GM04504 (cell line): ENCODE results near the gene SPATA1.
"Not testable (repeated sequence)": the region's sequence is repeated elsewhere in the genome, so short reads cannot be mapped to it uniquely, and the experiment has no call there.

ENCODE experiments used
- DNase-seq: peaks from one replicate; pipeline ENCODE4 v3.0.0-alpha.2; 2012; ENCODE audit warnings: low read depth

Gene SPATA1

DNA sequence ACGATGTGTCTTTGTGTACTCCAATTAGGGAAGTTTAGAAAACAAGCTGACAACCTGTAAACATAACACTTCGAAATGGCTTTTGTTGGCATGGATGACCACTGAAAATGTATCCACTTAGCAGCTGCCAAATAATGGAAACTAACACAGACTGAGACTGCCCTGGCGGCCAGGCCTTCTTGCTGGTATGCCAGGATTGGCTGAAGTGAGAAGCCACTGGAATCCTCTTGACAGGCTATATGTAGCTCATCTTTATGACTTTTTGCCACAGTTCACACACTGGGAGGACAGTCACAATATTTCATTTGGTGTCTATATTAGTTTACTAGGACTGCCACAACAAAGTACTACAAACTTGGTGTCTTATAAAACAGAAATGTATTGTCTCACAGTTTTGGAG is 80.9 kb downstream of the SPATA1 start:
- no peak for DNase-seq

DNA sequence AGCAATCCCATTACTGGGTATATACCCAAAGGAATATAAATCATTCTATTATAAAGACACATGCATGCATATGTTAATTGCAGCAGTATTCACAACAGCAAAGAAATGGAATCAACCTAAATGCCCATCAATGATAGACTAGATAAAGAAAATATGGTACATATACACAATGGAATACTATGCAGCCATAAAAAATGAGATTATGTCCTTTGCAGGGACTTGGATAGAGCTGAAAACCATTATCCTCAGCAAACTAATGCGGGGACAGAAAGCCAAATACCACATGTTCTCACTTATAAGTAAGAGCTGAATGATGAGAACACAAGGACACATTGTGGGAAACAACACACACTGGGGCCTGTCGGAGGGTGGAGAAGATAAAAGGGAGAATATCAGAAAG is 88.8 kb downstream of the SPATA1 start:
- not testable (repeated sequence) for DNase-seq

GRCh38 chr1:84597011-84597410 is 90.8 kb downstream of the SPATA1 start:
- no peak for DNase-seq

DNA sequence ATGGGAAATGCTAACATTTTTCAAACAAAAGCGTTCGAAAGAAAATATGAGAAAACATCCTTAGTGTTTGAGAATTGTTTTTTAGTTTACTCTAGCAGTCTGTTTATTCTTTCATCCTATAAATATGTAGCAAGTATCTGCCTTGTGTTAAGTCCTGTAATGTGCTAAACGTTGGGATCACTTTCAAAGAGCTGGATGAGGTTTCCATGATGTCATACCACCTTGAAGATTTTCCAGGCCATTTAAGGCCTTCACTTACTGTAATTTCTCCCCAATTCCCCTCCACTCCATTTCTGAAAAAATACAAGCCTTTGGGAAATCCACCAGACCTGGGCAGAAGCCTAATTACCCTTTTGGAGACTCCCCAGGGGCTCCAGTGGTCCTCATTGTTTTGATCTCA is 92.2 kb downstream of the SPATA1 start:
- DNase-seq = no peak

- DNase-seq = peak; percentile 35
Observed at GRCh38 chr1:84598846-84599741, 92.9 kb downstream of the SPATA1 start.

DNA sequence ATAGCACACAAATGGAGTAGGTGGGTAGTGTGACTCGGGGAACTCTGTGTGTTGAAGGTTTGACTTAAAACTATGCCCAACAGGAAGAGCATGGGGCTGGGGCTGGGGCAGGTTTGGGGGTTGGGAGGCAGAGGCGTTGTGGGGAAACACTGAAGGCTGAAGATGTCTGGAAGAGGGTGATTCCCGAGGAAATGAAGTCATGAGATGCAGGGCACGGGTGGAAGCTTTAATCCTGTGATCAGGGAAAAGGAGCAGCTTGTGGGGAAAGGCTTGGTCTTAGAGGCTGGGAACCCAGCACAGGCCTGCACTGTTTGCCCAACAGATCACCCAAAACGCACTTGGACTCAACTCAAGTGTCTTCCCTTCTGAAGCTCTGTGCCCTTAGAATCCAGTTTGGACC is 94.6 kb downstream of the SPATA1 start:
- DNase-seq = no peak

- DNase-seq = no peak
Observed at GRCh38 chr1:84603223-84603622, 97.0 kb downstream of the SPATA1 start.

GRCh38 chr1:84603941-84604830 is 98.0 kb downstream of the SPATA1 start:
- peak; percentile 86 for DNase-seq

- no peak for DNase-seq
Observed at GRCh38 chr1:84605157-84605556, 99.0 kb downstream of the SPATA1 start.

DNA sequence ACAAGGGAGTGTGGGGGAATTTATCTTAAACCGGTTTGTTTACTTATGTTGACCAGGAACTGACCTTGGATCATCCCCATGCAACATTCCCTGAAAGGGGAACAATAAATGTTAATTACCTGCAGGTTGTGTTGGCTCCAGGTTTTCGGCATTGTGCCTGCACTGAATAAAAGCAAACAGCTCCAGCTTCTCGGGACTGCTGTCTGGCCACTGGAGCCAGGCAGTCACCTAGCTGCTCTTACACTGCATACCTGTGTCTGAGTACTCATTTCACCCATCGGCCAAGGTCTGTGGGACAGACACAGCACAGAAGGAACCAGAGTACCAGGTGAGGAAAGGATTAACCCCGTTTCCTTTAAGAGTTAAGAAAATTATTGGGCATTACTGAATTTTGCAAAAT is 100.8 kb downstream of the SPATA1 start:
- no peak for DNase-seq

- DNase-seq = no peak
Observed at GRCh38 chr1:84611091-84611490, 104.9 kb downstream of the SPATA1 start.

DNA sequence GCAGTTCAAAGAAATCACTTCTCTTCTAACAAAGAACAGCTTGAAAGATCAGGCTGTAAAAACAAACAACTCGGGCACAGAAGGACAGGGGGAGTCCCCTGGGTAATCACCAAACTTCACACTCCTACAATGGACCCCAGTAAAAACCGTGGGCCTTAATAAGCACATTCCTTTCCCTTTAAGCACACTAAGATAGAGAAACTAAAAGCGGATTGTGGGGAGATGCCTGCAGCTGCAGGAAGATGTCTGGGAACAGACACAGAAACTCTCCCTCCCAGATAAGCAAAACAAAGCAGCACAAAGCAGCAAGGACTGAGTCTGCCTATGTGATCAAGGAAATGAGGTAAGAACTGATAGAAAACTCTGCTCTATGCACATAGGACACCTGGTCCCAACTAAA is 105.6 kb downstream of the SPATA1 start:
- no peak for DNase-seq

GRCh38 chr1:84613026-84613425 is 106.8 kb downstream of the SPATA1 start:
- DNase-seq = no peak

DNA sequence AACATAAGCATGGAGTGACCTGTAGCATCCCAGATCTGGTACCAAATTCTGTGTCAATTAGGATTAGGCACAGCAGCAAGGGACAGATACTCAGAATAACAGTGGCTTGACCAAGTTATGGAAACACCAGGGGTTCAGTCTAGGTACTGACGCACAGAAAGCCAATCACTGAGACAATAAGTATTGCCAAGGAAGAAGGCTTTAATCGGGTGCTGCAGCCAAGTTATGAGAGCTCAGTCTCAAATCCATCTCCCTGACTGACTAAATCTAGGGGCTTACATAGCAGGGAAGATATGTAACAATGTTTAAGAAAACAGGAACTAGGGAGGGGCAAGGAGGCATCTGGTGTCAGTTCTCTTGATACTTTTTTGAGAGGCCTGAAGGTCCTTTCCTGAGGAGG is 107.7 kb downstream of the SPATA1 start:
- no peak for DNase-seq

DNA sequence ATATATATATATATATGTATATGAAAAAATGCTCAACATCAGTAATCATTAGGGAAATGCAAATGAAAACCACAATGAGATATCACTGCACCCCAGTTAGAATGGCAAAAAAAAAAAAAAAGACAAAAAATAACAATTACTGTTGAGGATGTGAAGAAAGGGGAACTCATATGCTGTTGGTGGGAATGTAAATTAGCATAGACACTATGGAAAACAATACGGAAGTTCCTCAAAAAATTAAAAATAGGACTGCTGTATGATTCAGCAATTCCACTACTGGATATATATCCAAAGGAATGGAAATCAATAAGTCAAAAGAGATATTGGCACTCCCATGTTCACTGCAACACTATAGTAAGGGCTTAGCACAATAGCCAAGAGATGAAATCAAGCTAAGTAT is 109.6 kb downstream of the SPATA1 start:
- no peak for DNase-seq
